ENCODE data around the gene INPP4A.

- no peak for TF ChIP-seq CTCF (IDR thresholded peaks at IDR 0.05)
- TF ChIP-seq POLR2A (IDR thresholded peaks at IDR 0.05), result no peak
Measured at GRCh38 chr2:98432145-98432544, 12.5 kb upstream of the INPP4A start.
